ENCODE results near the gene ADCY10. TPM values are rescaled to one million over a fixed set of nuclear protein-coding genes. Genes with fewer than 3 reads are reported as not detected.

The ADCY10 gene
- polyA plus RNA-seq, 1 experiment = 0.01 TPM

- Histone ChIP-seq H3K27me3 (ENCODE audit: control insufficient read depth, insufficient read depth, low read length) (no peaks in the 10 kb centered on the region), H3K4me3 (ENCODE audit: low read depth, low read length) (no peak overlapping the region), H3K9me3 (ENCODE audit: control insufficient read depth, insufficient read depth, low read length) (no peaks in the 10 kb centered on the region), H3K27ac (ENCODE audit: low read depth, low read length) (no peak overlapping the region)
- ChIA-PET POLR2A (no interaction called here), CTCF (no interaction called here)
- no peak for TF ChIP-seq CTCF (IDR thresholded peaks at IDR 0.05; ENCODE audit: low read depth, low read length)
- DNase-seq (ENCODE audit: low read depth, low spot score) = no peak
These were observed 64.3 kb downstream of the ADCY10 start for GRCh38 chr1:167849666-167850065.

- no peak for TF ChIP-seq CTCF (IDR thresholded peaks at IDR 0.05; ENCODE audit: low read depth, low read length)
- Histone ChIP-seq H3K27ac (ENCODE audit: low read depth, low read length) (no peak overlapping the region), H3K4me3 (ENCODE audit: low read depth, low read length) (no peak overlapping the region), H3K27me3 (ENCODE audit: control insufficient read depth, insufficient read depth, low read length) (no peaks in the 10 kb centered on the region), H3K9me3 (ENCODE audit: control insufficient read depth, insufficient read depth, low read length) (no peaks in the 10 kb centered on the region)
- CTCF ChIA-PET = no interaction called here
- no peak for DNase-seq (ENCODE audit: low read depth, low spot score)
- POLR2A ChIA-PET = no interaction called here
These were observed 71.1 kb downstream of the ADCY10 start for GRCh38 chr1:167842872-167843271.

GRCh38 chr1:167841530-167841929 is 72.4 kb downstream of the ADCY10 start:
- Histone ChIP-seq H3K27me3 (ENCODE audit: control insufficient read depth, insufficient read depth, low read length) (no peaks in the 10 kb centered on the region), H3K4me3 (ENCODE audit: low read depth, low read length) (no peak overlapping the region), H3K27ac (ENCODE audit: low read depth, low read length) (no peak overlapping the region), H3K9me3 (ENCODE audit: control insufficient read depth, insufficient read depth, low read length) (no peaks in the 10 kb centered on the region)
- POLR2A ChIA-PET = no interaction called here
- CTCF ChIA-PET = no interaction called here
- no peak for TF ChIP-seq CTCF (IDR thresholded peaks at IDR 0.05; ENCODE audit: low read depth, low read length)
- DNase-seq (ENCODE audit: low read depth, low spot score) = no peak

GRCh38 chr1:167839009-167839408 is 74.9 kb downstream of the ADCY10 start:
- TF ChIP-seq CTCF (IDR thresholded peaks at IDR 0.05; ENCODE audit: low read depth, low read length) = no peak
- Histone ChIP-seq H3K27me3 (ENCODE audit: control insufficient read depth, insufficient read depth, low read length) (no peaks in the 10 kb centered on the region), H3K9me3 (ENCODE audit: control insufficient read depth, insufficient read depth, low read length) (no peaks in the 10 kb centered on the region), H3K4me3 (ENCODE audit: low read depth, low read length) (no peak overlapping the region), H3K27ac (ENCODE audit: low read depth, low read length) (no peak overlapping the region)
- ChIA-PET CTCF (no interaction called here), POLR2A (no interaction called here)
- DNase-seq (ENCODE audit: low read depth, low spot score) = no peak

- TF ChIP-seq CTCF (IDR thresholded peaks at IDR 0.05; ENCODE audit: low read depth, low read length) = no peak
- POLR2A ChIA-PET = no interaction called here
- Histone ChIP-seq H3K27ac (ENCODE audit: low read depth, low read length) (no peak overlapping the region), H3K27me3 (ENCODE audit: control insufficient read depth, insufficient read depth, low read length) (no peaks in the 10 kb centered on the region), H3K4me3 (ENCODE audit: low read depth, low read length) (no peak overlapping the region), H3K9me3 (ENCODE audit: control insufficient read depth, insufficient read depth, low read length) (no peaks in the 10 kb centered on the region)
- no peak for DNase-seq (ENCODE audit: low read depth, low spot score)
- CTCF ChIA-PET = no interaction called here
These were observed 76.6 kb downstream of the ADCY10 start for GRCh38 chr1:167837326-167837725.

Data from AG04450 (cell line).